B cell (primary cell): Measurements from ENCODE around the gene KIF3A. TPM values are rescaled to one million over a fixed set of nuclear protein-coding genes. Genes with fewer than 3 reads are reported as not detected.

ENCODE experiments used
- ATAC-seq: fragments of 200-7000 bp; cut with Tn5 transposase; one replicate; pipeline ENCODE4 v1.10.0; 2021; ENCODE audit warnings: low read depth, mild to moderate bottlenecking, moderate number of reproducible peaks, moderate library complexity
- CTCF ChIA-PET: fragments of 350-600 bp; sonication (Branson Sonifier 250); formaldehyde crosslinking; loops from one replicate; lab custom pipeline; 2021; ENCODE audit warnings: antibody characterized with exemption, inconsistent platforms; lab: Charles Lee
- POLR2A ChIA-PET: fragments of 350-600 bp; sonication (Branson Sonifier 250); formaldehyde crosslinking; loops from one replicate; lab custom pipeline; 2021; ENCODE audit warnings: antibody characterized with exemption; lab: Charles Lee
- DNase-seq: peaks from one replicate; pipeline ENCODE4 v3.0.0; 2013
- H2AFZ ChIP-seq: 2 replicates; pipeline ENCODE4 v1.6.1; 2012; ENCODE audit warnings: mild to moderate bottlenecking, low read depth, low read length; ENCODE audit not compliant: insufficient read depth, poor library complexity, severe bottlenecking
- H3K27ac ChIP-seq, 2 donors: 1 replicate in 1 of 2; 2 replicates in 1 of 2; pipeline ENCODE4 v1.5.1; 2012 to 2013; ENCODE audit warnings: low read length in 2 of 2, mild to moderate bottlenecking in 2 of 2, moderate library complexity in 1 of 2
- H3K27me3 ChIP-seq, 4 experiments: fragments of 200-600 bp in 1 of 4; sonication (generic) in 1 of 4; replicated peaks in 1 of 4; 1 replicate in 2 of 4; 2 replicates in 2 of 4; pipeline versions ENCODE4 v1.6.1 to v1.7.0; 2013 to 2016; ENCODE audit warnings: low read length in 3 of 4, mild to moderate bottlenecking in 2 of 4, mixed read lengths in 1 of 4, moderate library complexity in 1 of 4; ENCODE audit not compliant: insufficient read depth in 4 of 4, control insufficient read depth in 3 of 4; ENCODE audit errors: control extremely low read depth in 1 of 4
- H3K36me3 ChIP-seq, 2 experiments: replicated peaks in 1 of 2; 1 replicate in 1 of 2; 2 replicates in 1 of 2; pipeline versions ENCODE4 v1.6.1 to v1.7.1; 2013; ENCODE audit warnings: low read length in 1 of 2; ENCODE audit not compliant: insufficient read depth in 2 of 2, control insufficient read depth in 1 of 2; ENCODE audit errors: control extremely low read depth in 1 of 2, extremely low read depth in 1 of 2
- H3K4me1 ChIP-seq, 2 donors: fragments of 200-600 bp in 1 of 2; sonication (generic) in 1 of 2; 1 replicate in 1 of 2; 2 replicates in 1 of 2; pipeline versions ENCODE4 v1.5.1 to v1.6.1; 2013 to 2017; ENCODE audit warnings: low read length in 2 of 2; ENCODE audit not compliant: control insufficient read depth in 2 of 2, insufficient read depth in 2 of 2
- H3K4me2 ChIP-seq: replicated peaks from 2 replicates; pipeline ENCODE3; 2012; ENCODE audit warnings: mild to moderate bottlenecking, low read depth, low read length; ENCODE audit not compliant: poor library complexity, severe bottlenecking
- H3K4me3 ChIP-seq, 5 experiments: fragments of 200-600 bp in 1 of 5; sonication (generic) in 1 of 5; 1 replicate in 3 of 5; 2 replicates in 2 of 5; pipeline versions ENCODE4 v1.5.1 to v1.7.0; 2011 to 2016; ENCODE audit warnings: low read length in 4 of 5, mild to moderate bottlenecking in 4 of 5, low read depth in 2 of 5, control low read depth in 1 of 5, moderate library complexity in 1 of 5; ENCODE audit not compliant: insufficient read depth in 1 of 5; ENCODE audit errors: control extremely low read depth in 1 of 5, extremely low read depth in 1 of 5
- H3K79me2 ChIP-seq: fragments of 200-600 bp; sonication (generic); one replicate; pipeline ENCODE4 v1.6.0; 2016; ENCODE audit warnings: low read length; ENCODE audit not compliant: control insufficient read depth, insufficient read depth
- H3K9ac ChIP-seq: fragments of 200-600 bp; sonication (generic); 2 replicates; pipeline ENCODE4 v1.6.1; 2017; ENCODE audit warnings: mild to moderate bottlenecking, low read length, moderate library complexity
- H3K9me3 ChIP-seq, 3 donors: one replicate each; pipeline versions ENCODE4 v1.6.1 to v1.7.1; 2013; ENCODE audit warnings: low read length in 2 of 3; ENCODE audit not compliant: control insufficient read depth in 2 of 3, insufficient read depth in 1 of 3; ENCODE audit errors: control extremely low read depth in 1 of 3
- H4K20me1 ChIP-seq: 2 replicates; pipeline ENCODE4 v1.6.0; 2012; ENCODE audit warnings: mild to moderate bottlenecking, low read length; ENCODE audit not compliant: insufficient read depth, control insufficient read depth, poor library complexity, severe bottlenecking
- H3K27ac Mint-ChIP-seq: one replicate; pipeline ENCODE4 v1.8.0; 2021; ENCODE audit warnings: mixed read lengths
- H3K27me3 Mint-ChIP-seq: one replicate; pipeline ENCODE4 v1.8.0; 2021; ENCODE audit warnings: mixed read lengths
- H3K4me1 Mint-ChIP-seq: one replicate; pipeline ENCODE4 v1.8.0; 2021; ENCODE audit warnings: mixed read lengths
- H3K4me3 Mint-ChIP-seq: one replicate; pipeline ENCODE4 v1.8.0; 2021; ENCODE audit warnings: mixed read lengths
- H3K9me3 Mint-ChIP-seq: one replicate; pipeline ENCODE4 v1.8.0; 2022; ENCODE audit warnings: mixed read lengths; ENCODE audit not compliant: insufficient read depth
- EZH2 ChIP-seq: IDR thresholded peaks from 2 replicates; pipeline ENCODE4 v1.6.1; 2012; ENCODE audit warnings: borderline replicate concordance, low read depth, mild to moderate bottlenecking, moderate library complexity, low read length; ENCODE audit not compliant: insufficient read depth, poor library complexity, severe bottlenecking
- whole genome bisulfite sequencing: methylation state at CpG from one replicate; pipeline ENCODE4 v1.1.5; 2013; ENCODE audit warnings: missing lambda C conversion rate; ENCODE audit not compliant: insufficient coverage; 5-methylcytosine and 5-hydroxymethylcytosine counted together
- intact Hi-C: fragments of 100-400 bp; cut with micrococcal nuclease; formaldehyde crosslinking; loops from one replicate; pipeline ENCODE4 v1.10.0; 2022
- polyA plus RNA-seq: library from polyadenylated mRNA; depleted of rRNA; stranded (reverse); fragments of >200 nt; gene quantifications from 2 replicates; pipeline ENCODE4 v1.2.3, GENCODE V29; 2012
- total RNA-seq, 2 donors: library from RNA; stranded (reverse); fragments of 120-200 nt in 1 of 2; gene quantifications; 1 replicate in 1 of 2; 2 replicates in 1 of 2; pipeline versions ENCODE4 v1.2.3 to v1.2.4, GENCODE V29; 2013 to 2022
- TF ChIP-seq, protein P1 (sequence below): fragments of 200-600 bp; IDR thresholded peaks from one replicate; pipeline ENCODE4 v1.8.0; 2022; ENCODE audit warnings: antibody characterized with exemption, mild to moderate bottlenecking

The KIF3A gene
- total and polyA plus RNA-seq, 2 donors (not counting 1 experiment from before 2014, with no cell fraction given) = 1.3 to 16.0 TPM

DNA sequence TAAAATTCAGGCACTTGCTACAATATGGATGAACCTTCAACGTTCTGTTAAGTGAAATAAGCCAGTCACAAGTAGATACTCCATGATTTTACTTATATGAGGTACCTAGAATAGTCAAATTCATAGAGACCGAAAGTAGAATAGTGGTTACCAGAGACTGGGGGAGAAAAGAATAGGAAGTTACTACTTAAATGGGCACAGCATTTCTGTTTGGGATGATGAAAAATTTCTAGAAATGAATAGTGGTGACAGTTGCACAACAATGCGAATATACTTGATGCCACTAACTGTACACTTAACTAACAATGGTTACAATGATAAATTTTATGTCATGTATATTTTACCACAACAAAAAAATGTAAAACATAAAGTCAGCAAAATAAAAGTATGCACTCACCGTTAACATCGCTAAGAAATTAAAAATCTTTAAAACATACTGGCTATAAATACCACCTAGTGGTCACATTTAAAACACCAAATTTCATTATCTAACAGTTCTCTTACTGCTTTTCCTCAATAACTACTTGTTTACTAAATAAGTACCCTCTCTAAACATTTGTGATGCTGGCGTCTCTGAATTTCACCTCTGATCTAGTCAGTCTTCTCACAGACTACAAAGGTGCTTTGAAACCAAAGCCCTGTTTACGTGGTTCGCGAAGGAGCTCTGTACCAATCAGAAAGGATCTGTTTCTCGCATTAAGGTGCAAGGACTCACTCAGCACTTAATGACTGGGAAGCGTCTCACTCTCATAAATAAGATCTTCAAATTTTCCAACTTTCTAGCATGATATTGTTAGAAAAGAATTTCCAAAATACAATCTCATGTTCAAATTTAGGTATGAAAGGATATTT lies 22.7 kb downstream of the KIF3A start:
- ChIA-PET POLR2A (no interaction called here), CTCF (interaction anchor here (0.7 to 2.7 kb wide), 6 partner anchors 11 to 445 kb away, joined by 3 to 15 read pairs (median 4); no protein-coding TSS in a partner anchor)

More for the DNA sequence above, 22.7 kb downstream of the KIF3A start:
- peak; percentile 19 for DNase-seq
- H2AFZ ChIP-seq = no peak overlapping the region
- H3K4me2 ChIP-seq = no peak overlapping the region
- H3K4me1 ChIP-seq = no peaks in the 10 kb centered on the region
- Mint-ChIP-seq H3K27me3 (no peaks in the 10 kb centered on the region), H3K9me3 (no peaks in the 10 kb centered on the region), H3K27ac (no peak overlapping the region), H3K4me1 (no peaks in the 10 kb centered on the region), H3K4me3 (no peak overlapping the region)
- 94% methylated on average over 2 of the region's 11 CpGs for WGBS
- no peak overlapping the region for H3K9ac ChIP-seq
- H4K20me1 ChIP-seq = no peaks in the 10 kb centered on the region
- no peaks in the 10 kb centered on the region for H3K27me3 ChIP-seq
- ATAC-seq = no peak
- no peak for TF ChIP-seq EZH2
- TF ChIP-seq, protein P1, sequence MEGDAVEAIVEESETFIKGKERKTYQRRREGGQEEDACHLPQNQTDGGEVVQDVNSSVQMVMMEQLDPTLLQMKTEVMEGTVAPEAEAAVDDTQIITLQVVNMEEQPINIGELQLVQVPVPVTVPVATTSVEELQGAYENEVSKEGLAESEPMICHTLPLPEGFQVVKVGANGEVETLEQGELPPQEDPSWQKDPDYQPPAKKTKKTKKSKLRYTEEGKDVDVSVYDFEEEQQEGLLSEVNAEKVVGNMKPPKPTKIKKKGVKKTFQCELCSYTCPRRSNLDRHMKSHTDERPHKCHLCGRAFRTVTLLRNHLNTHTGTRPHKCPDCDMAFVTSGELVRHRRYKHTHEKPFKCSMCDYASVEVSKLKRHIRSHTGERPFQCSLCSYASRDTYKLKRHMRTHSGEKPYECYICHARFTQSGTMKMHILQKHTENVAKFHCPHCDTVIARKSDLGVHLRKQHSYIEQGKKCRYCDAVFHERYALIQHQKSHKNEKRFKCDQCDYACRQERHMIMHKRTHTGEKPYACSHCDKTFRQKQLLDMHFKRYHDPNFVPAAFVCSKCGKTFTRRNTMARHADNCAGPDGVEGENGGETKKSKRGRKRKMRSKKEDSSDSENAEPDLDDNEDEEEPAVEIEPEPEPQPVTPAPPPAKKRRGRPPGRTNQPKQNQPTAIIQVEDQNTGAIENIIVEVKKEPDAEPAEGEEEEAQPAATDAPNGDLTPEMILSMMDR = peak; percentile 73
- intact Hi-C loops = loop anchor here (1.0 to 5.0 kb wide), 2 partner anchors 187 to 329 kb away; no protein-coding TSS in a partner anchor
- H3K27ac ChIP-seq = no peak overlapping the region
- H3K36me3 ChIP-seq = peaks cover 1 to 3% of the 10 kb centered on the region in 2 experiments
- H3K9me3 ChIP-seq = no peaks in the 10 kb centered on the region
- no peaks in the 10 kb centered on the region for H3K79me2 ChIP-seq
- no peak overlapping the region for H3K4me3 ChIP-seq
